Endothelial cell of umbilical vein (primary cell): ENCODE measurements around the gene NEK7. TPM values are rescaled to one million over a fixed set of nuclear protein-coding genes. Genes with fewer than 3 reads are reported as not detected.

Source experiments
- BruUV-seq: library from RNA; stranded (reverse); fragments of 400-500 nt; replicated peaks from 2 replicates; lab custom pipeline; 2021; lab: Mats Ljungman, UMichigan
- CTCF ChIA-PET: fragments of 300-600, 350-600 bp; sonication (Branson Sonifier 250); formaldehyde crosslinking; loops from one replicate; lab custom pipeline; 2021; ENCODE audit warnings: antibody characterized with exemption, inconsistent platforms; lab: Charles Lee
- POLR2A ChIA-PET: fragments of 300-600, 350-600 bp; sonication (Branson Sonifier 250); formaldehyde crosslinking; loops from one replicate; lab custom pipeline; 2021; ENCODE audit warnings: antibody characterized with exemption, inconsistent platforms; lab: Charles Lee
- DNase-seq: peaks from one replicate; pipeline ENCODE4 v3.0.0-alpha.2; 2011; ENCODE audit warnings: low read depth, low spot score
- FAIRE-seq: peaks from 2 replicates; lab custom pipeline; 2011; peaks lifted over from hg19 to GRCh38; lab: Jason Lieb, UNC
- H2AFZ ChIP-seq: 2 replicates; pipeline ENCODE4 v1.6.0; 2012; ENCODE audit warnings: low read depth, low read length, control low read depth, inconsistent platforms
- H3K27ac ChIP-seq: 2 replicates; pipeline ENCODE4 v1.5.1; 2011; ENCODE audit warnings: low read depth, mild to moderate bottlenecking, control low read depth, low read length, moderate library complexity; ENCODE audit not compliant: insufficient read depth
- H3K27me3 ChIP-seq, 2 experiments: 2 replicates each; pipeline versions ENCODE4 v1.6.0 to v1.6.1; 2011; ENCODE audit warnings: low read length in 2 of 2, mixed read lengths in 1 of 2; ENCODE audit not compliant: control insufficient read depth in 2 of 2, insufficient read depth in 2 of 2
- H3K36me3 ChIP-seq, 2 experiments: 2 replicates in 1 of 2; 3 replicates in 1 of 2; pipeline ENCODE4 v1.5.1; 2011; ENCODE audit warnings: low read length in 2 of 2, mild to moderate bottlenecking in 1 of 2, moderate library complexity in 1 of 2; ENCODE audit not compliant: control insufficient read depth in 2 of 2, insufficient read depth in 2 of 2; ENCODE audit errors: extremely low read depth in 1 of 2
- H3K4me1 ChIP-seq: 3 replicates; pipeline ENCODE4 v1.5.1; 2011; ENCODE audit warnings: mild to moderate bottlenecking, low read length; ENCODE audit not compliant: control insufficient read depth, insufficient read depth; ENCODE audit errors: extremely low read depth
- H3K4me2 ChIP-seq: 2 replicates; pipeline ENCODE4 v1.6.1; 2011; ENCODE audit warnings: low read length, control low read depth, mixed read lengths; ENCODE audit not compliant: insufficient read depth
- H3K4me3 ChIP-seq, 3 experiments: fragments of 200-600 bp in 1 of 3; sonication (generic), shearing (Covaris generic) in 1 of 3; replicated peaks in 1 of 3; 2 replicates each; pipeline ENCODE4 v1.5.1; 2011 to 2016; ENCODE audit warnings: control low read depth in 3 of 3, low read length in 3 of 3, mild to moderate bottlenecking in 2 of 3, inconsistent platforms in 1 of 3, low read depth in 1 of 3, moderate library complexity in 1 of 3; ENCODE audit not compliant: insufficient read depth in 1 of 3
- H3K79me2 ChIP-seq: 2 replicates; pipeline ENCODE4 v1.6.0; 2012; ENCODE audit warnings: low read length, inconsistent platforms; ENCODE audit not compliant: control insufficient read depth, insufficient read depth
- H3K9ac ChIP-seq: replicated peaks from 2 replicates; pipeline ENCODE3; 2011; ENCODE audit warnings: low read length, control low read depth; ENCODE audit not compliant: insufficient read depth; ENCODE audit errors: extremely low read depth
- H3K9me1 ChIP-seq: replicated peaks from 3 replicates; pipeline ENCODE4 v1.6.0; 2011; ENCODE audit warnings: mild to moderate bottlenecking, low read length; ENCODE audit not compliant: control insufficient read depth, insufficient read depth; ENCODE audit errors: extremely low read depth
- H3K9me3 ChIP-seq: replicated peaks from 2 replicates; pipeline ENCODE4 v1.5.1; 2012; ENCODE audit warnings: low read length, inconsistent platforms; ENCODE audit not compliant: control insufficient read depth, insufficient read depth
- H4K20me1 ChIP-seq: replicated peaks from 2 replicates; pipeline ENCODE3; 2011; ENCODE audit warnings: mild to moderate bottlenecking, low read length; ENCODE audit not compliant: control insufficient read depth, insufficient read depth; ENCODE audit errors: extremely low read depth
- EZH2 ChIP-seq: IDR thresholded peaks from 2 replicates; pipeline ENCODE4 v1.6.1; 2012; ENCODE audit warnings: borderline replicate concordance, low read depth, mild to moderate bottlenecking, moderate library complexity, low read length, inconsistent platforms; ENCODE audit not compliant: severe bottlenecking
- FOS ChIP-seq: IDR thresholded peaks from 2 replicates; pipeline ENCODE4 v1.6.1; 2011; ENCODE audit warnings: mild to moderate bottlenecking, low read length, moderate library complexity, borderline replicate concordance; ENCODE audit not compliant: insufficient read depth
- GATA2 ChIP-seq: IDR thresholded peaks from 2 replicates; pipeline ENCODE4 v1.7.0; 2011; ENCODE audit warnings: low read depth, mild to moderate bottlenecking, moderate library complexity, mixed read lengths, low read length; ENCODE audit not compliant: insufficient read length, insufficient read depth
- JUN ChIP-seq: IDR thresholded peaks from 2 replicates; pipeline ENCODE4 v1.6.1; 2011; ENCODE audit warnings: borderline replicate concordance, low read depth; ENCODE audit not compliant: insufficient read length, insufficient read depth
- MAX ChIP-seq: IDR thresholded peaks from 2 replicates; pipeline ENCODE4 v1.6.1; 2011; ENCODE audit not compliant: insufficient read depth, insufficient read length
- MYC ChIP-seq: IDR thresholded peaks from one replicate; pipeline ENCODE4 v1.6.1; 2011; ENCODE audit warnings: mild to moderate bottlenecking, low read depth, low read length
- POLR2A ChIP-seq: IDR thresholded peaks from 2 replicates; pipeline ENCODE4 v1.6.1; 2012; ENCODE audit warnings: low read depth, mild to moderate bottlenecking, control low read depth, low read length
- POLR2AphosphoS5 ChIP-seq: IDR thresholded peaks from 2 replicates; pipeline ENCODE4 v1.6.1; 2012; ENCODE audit warnings: low read depth, mild to moderate bottlenecking, control low read depth, low read length, moderate library complexity; ENCODE audit not compliant: insufficient read depth
- dilution Hi-C: fragments of 300-500 bp; cut with MboI; formaldehyde crosslinking; loops from one replicate; pipeline ENCODE4 v1.15.0; 2019; ENCODE audit warnings: low sequenced_read_pairs; ENCODE audit not compliant: extremely low pct_ligation_motif_present
- intact Hi-C: fragments of 100-400 bp; cut with micrococcal nuclease; formaldehyde crosslinking; loops from one replicate; pipeline ENCODE4 v1.10.0; 2022
- polyA plus RNA-seq, 4 experiments: library from polyadenylated mRNA; depleted of rRNA in 3 of 4; stranded (reverse) in 3 of 4; unstranded in 1 of 4; fragments of >200 nt; gene quantifications; 2 replicates each; pipeline versions ENCODE4 v1.2.1 to v1.2.3, GENCODE V29; 2011 to 2012; ENCODE audit warnings: missing spikeins in 1 of 4
- total RNA-seq: library from RNA; stranded (reverse); gene quantifications from 2 replicates; pipeline ENCODE4 v1.2.3, GENCODE V29; 2021
- TF ChIP-seq, protein P1 (sequence below), 2 donors: IDR thresholded peaks; 1 replicate in 1 of 2; 2 replicates in 1 of 2; pipeline ENCODE4 v1.5.1; 2011; ENCODE audit warnings: low read length in 2 of 2, mild to moderate bottlenecking in 2 of 2, moderate library complexity in 2 of 2, control low read depth in 1 of 2, inconsistent platforms in 1 of 2, low read depth in 1 of 2; ENCODE audit not compliant: insufficient read depth in 1 of 2; ENCODE audit errors: extremely low read depth in 1 of 2

Gene NEK7
- total and polyA plus RNA-seq, 2 donors (not counting 3 experiments of a cell fraction or from before 2014, with no cell fraction given): 22.6 to 45.7 TPM

DNA sequence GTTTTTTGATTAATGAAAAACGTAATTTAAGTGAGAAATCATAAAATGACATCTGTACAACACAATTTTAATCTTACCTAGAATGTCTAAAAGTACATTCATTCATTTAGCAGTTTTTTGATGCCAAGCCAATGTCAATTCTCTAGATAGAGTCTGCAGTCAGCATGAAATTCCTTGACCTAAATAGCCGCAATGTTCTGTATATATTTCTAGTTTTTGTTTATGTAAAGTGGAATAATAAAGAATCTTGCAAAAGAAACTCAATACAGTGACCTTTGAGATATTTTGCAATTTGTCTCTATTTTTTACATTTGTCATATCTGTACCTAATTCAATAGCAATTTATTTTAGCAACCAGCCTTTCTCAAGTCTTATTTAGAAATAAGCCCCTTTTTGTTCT, 207.7 kb downstream of the NEK7 start:
- H3K9me3 ChIP-seq: no peaks in the 10 kb centered on the region
- H3K27ac ChIP-seq: no peak overlapping the region
- H3K4me3 ChIP-seq: no peak overlapping the region
- ChIA-PET POLR2A (no interaction called here), CTCF (interaction anchor here (1.0 kb wide), 1 partner anchor 100 kb away, joined by 3 read pairs; no protein-coding TSS in a partner anchor)
- intact Hi-C loops: no loop called here
- TF ChIP-seq, protein P1, sequence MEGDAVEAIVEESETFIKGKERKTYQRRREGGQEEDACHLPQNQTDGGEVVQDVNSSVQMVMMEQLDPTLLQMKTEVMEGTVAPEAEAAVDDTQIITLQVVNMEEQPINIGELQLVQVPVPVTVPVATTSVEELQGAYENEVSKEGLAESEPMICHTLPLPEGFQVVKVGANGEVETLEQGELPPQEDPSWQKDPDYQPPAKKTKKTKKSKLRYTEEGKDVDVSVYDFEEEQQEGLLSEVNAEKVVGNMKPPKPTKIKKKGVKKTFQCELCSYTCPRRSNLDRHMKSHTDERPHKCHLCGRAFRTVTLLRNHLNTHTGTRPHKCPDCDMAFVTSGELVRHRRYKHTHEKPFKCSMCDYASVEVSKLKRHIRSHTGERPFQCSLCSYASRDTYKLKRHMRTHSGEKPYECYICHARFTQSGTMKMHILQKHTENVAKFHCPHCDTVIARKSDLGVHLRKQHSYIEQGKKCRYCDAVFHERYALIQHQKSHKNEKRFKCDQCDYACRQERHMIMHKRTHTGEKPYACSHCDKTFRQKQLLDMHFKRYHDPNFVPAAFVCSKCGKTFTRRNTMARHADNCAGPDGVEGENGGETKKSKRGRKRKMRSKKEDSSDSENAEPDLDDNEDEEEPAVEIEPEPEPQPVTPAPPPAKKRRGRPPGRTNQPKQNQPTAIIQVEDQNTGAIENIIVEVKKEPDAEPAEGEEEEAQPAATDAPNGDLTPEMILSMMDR (IDR thresholded peaks at IDR 0.05; ENCODE audit: extremely low read depth in 1 of 2, insufficient read depth in 1 of 2, low read depth in 1 of 2, low read length in 2 of 2): no peak
- TF ChIP-seq POLR2AphosphoS5 (no peak), EZH2 (no peak), MAX (no peak), FOS (no peak), MYC (no peak), POLR2A (no peak), JUN (no peak), GATA2 (no peak)
- DNase-seq (no peak), FAIRE-seq (no peak)
- no peaks in the 10 kb centered on the region for H3K9me1 ChIP-seq
- no peaks in the 10 kb centered on the region for H3K79me2 ChIP-seq
- no peak overlapping the region for H2AFZ ChIP-seq
- no peaks in the 10 kb centered on the region for H4K20me1 ChIP-seq
- H3K27me3 ChIP-seq: no peaks in the 10 kb centered on the region
- no peaks in the 10 kb centered on the region for H3K36me3 ChIP-seq
- dilution Hi-C loops: no loop called here
- no peak overlapping the region for H3K9ac ChIP-seq
- no TSS peak for BruUV-seq
- no peak overlapping the region for H3K4me2 ChIP-seq
- no peaks in the 10 kb centered on the region for H3K4me1 ChIP-seq
